HG03432 (cell line): ENCODE data around the gene GNG7.
"Not testable (repeated sequence)": the region's sequence is repeated elsewhere in the genome, so short reads cannot be mapped to it uniquely, and the experiment has no call there.

ENCODE experiments used
- ATAC-seq: cut with Tn5 transposase; IDR thresholded peaks from one replicate; pipeline ENCODE4 v1.9.1; 2021; ENCODE audit warnings: mild to moderate bottlenecking, moderate library complexity; ENCODE audit not compliant: unreplicated experiment

GNG7 gene

GRCh38 chr19:2579678-2580280 lies 122.7 kb downstream of the GNG7 start:
- ATAC-seq = no peak

GRCh38 chr19:2578901-2579677 lies 123.4 kb downstream of the GNG7 start:
- ATAC-seq = no peak

- no peak for ATAC-seq
Observed at GRCh38 chr19:2578391-2578890, 124.1 kb downstream of the GNG7 start.

GRCh38 chr19:2577722-2578335 lies 124.7 kb downstream of the GNG7 start:
- no peak for ATAC-seq

- no peak for ATAC-seq
Observed at GRCh38 chr19:2575734-2576481, 126.6 kb downstream of the GNG7 start.

GRCh38 chr19:2574971-2575630 lies 127.4 kb downstream of the GNG7 start:
- ATAC-seq = no peak

GRCh38 chr19:2574478-2574931 lies 128.0 kb downstream of the GNG7 start:
- ATAC-seq = no peak

GRCh38 chr19:2573916-2574315 lies 128.6 kb downstream of the GNG7 start:
- no peak for ATAC-seq

GRCh38 chr19:2572152-2572551 lies 130.3 kb downstream of the GNG7 start:
- ATAC-seq = not testable (repeated sequence)

GRCh38 chr19:2569596-2570465 lies 132.7 kb downstream of the GNG7 start:
- no peak for ATAC-seq

- no peak for ATAC-seq
Observed at GRCh38 chr19:2567996-2568395, 134.5 kb downstream of the GNG7 start.

GRCh38 chr19:2567580-2567979 lies 134.9 kb downstream of the GNG7 start:
- no peak for ATAC-seq

- ATAC-seq = not testable (repeated sequence)
Observed at GRCh38 chr19:2563546-2563945, 138.9 kb downstream of the GNG7 start.

GRCh38 chr19:2561895-2562294 lies 140.6 kb downstream of the GNG7 start:
- ATAC-seq = peak; percentile 82

GRCh38 chr19:2561221-2561620 lies 141.3 kb downstream of the GNG7 start:
- ATAC-seq = no peak

- no peak for ATAC-seq
Observed at GRCh38 chr19:2560369-2560768, 142.1 kb downstream of the GNG7 start.

GRCh38 chr19:2558543-2558942 lies 144.0 kb downstream of the GNG7 start:
- ATAC-seq = no peak

GRCh38 chr19:2558131-2558530 lies 144.4 kb downstream of the GNG7 start:
- not testable (repeated sequence) for ATAC-seq

- no peak for ATAC-seq
Observed at GRCh38 chr19:2557093-2557440, 145.4 kb downstream of the GNG7 start.
